ENCODE results near the gene IL36RN.
"Not testable (repeated sequence)": the region's sequence is repeated elsewhere in the genome, so short reads cannot be mapped to it uniquely, and the experiment has no call there.

Gene IL36RN

GRCh38 chr2:113075600-113075999 is 16.6 kb downstream of the IL36RN start:
- no peak for DNase-seq

- DNase-seq, result no peak
Measured at GRCh38 chr2:113076954-113077669, 18.1 kb downstream of the IL36RN start.

- no peak for DNase-seq
Measured at GRCh38 chr2:113077921-113078320, 18.9 kb downstream of the IL36RN start.

- no peak for DNase-seq
Measured at GRCh38 chr2:113078350-113078839, 19.4 kb downstream of the IL36RN start.

- no peak for DNase-seq
Measured at GRCh38 chr2:113079131-113079530, 20.1 kb downstream of the IL36RN start.

- peak; percentile 39 for DNase-seq
Measured at GRCh38 chr2:113080134-113080533, 21.1 kb downstream of the IL36RN start.

- no peak for DNase-seq
Measured at GRCh38 chr2:113081488-113082210, 22.7 kb downstream of the IL36RN start.

- no peak for DNase-seq
Measured at GRCh38 chr2:113083296-113083695, 24.3 kb downstream of the IL36RN start.

GRCh38 chr2:113084249-113085000 is 25.4 kb downstream of the IL36RN start:
- no peak for DNase-seq

GRCh38 chr2:113085542-113085941 is 26.5 kb downstream of the IL36RN start:
- no peak for DNase-seq

- DNase-seq, result no peak
Measured at GRCh38 chr2:113088213-113088992, 29.4 kb downstream of the IL36RN start.

GRCh38 chr2:113089916-113090315 is 30.9 kb downstream of the IL36RN start:
- DNase-seq, result no peak

GRCh38 chr2:113091231-113091896 is 32.4 kb downstream of the IL36RN start:
- DNase-seq, result no peak

- no peak for DNase-seq
Measured at GRCh38 chr2:113092864-113093612, 34.0 kb downstream of the IL36RN start.

GRCh38 chr2:113093613-113093977 is 34.6 kb downstream of the IL36RN start:
- DNase-seq, result no peak

GRCh38 chr2:113096306-113096705 is 37.3 kb downstream of the IL36RN start:
- not testable (repeated sequence) for DNase-seq

- DNase-seq, result not testable (repeated sequence)
Measured at GRCh38 chr2:113096842-113097618, 38.0 kb downstream of the IL36RN start.

GRCh38 chr2:113098041-113098440 is 39.0 kb downstream of the IL36RN start:
- no peak for DNase-seq

GRCh38 chr2:113098532-113098931 is 39.5 kb downstream of the IL36RN start:
- DNase-seq, result no peak

GRCh38 chr2:113102133-113102532 is 43.1 kb downstream of the IL36RN start:
- no peak for DNase-seq

GRCh38 chr2:113103277-113103676 is 44.3 kb downstream of the IL36RN start:
- no peak for DNase-seq
